SK-N-SH (cell line): ENCODE results near the gene RAPGEF2. TPM values are rescaled to one million over a fixed set of nuclear protein-coding genes. Genes with fewer than 3 reads are reported as not detected.

ENCODE experiments used
- CTCF ChIA-PET: fragments of 300-600, 350-600 bp; formaldehyde crosslinking; extraction: SDS; loops from one replicate; lab custom pipeline; 2021; lab: Yijun Ruan, JAX
- POLR2A ChIA-PET: fragments of 350-600 bp; sonication (Branson Sonifier 250); formaldehyde crosslinking; extraction: SDS; loops from one replicate; lab custom pipeline; 2020; ENCODE audit warnings: antibody characterized with exemption, inconsistent platforms; lab: Yijun Ruan, JAX
- DNase-seq: peaks from one replicate; pipeline ENCODE4 v3.0.0; 2012
- H2AFZ ChIP-seq: fragments of 200-600 bp; sonication (generic); 2 replicates; pipeline ENCODE4 v1.8.1; 2016; ENCODE audit warnings: antibody characterized with exemption, mild to moderate bottlenecking, low read depth
- H3F3A ChIP-seq: fragments of 200-600 bp; sonication (generic); replicated peaks from 2 replicates; pipeline ENCODE3; 2016; ENCODE audit warnings: antibody characterized with exemption, mild to moderate bottlenecking; ENCODE audit not compliant: insufficient read depth
- H3K27ac ChIP-seq, 2 experiments: fragments of 200-500 bp in 1 of 2; fragments of 200-600 bp in 1 of 2; sonication (Bioruptor generic) in 1 of 2; sonication (generic), shearing (Covaris generic) in 1 of 2; 2 replicates each; pipeline versions ENCODE4 v1.5.1 to v1.6.1; 2014 to 2016; ENCODE audit warnings: low read depth in 2 of 2, inconsistent platforms in 1 of 2, low read length in 1 of 2, mild to moderate bottlenecking in 1 of 2, mixed read lengths in 1 of 2
- H3K27me3 ChIP-seq: fragments of 200-600 bp; sonication (generic), shearing (Covaris generic); 2 replicates; pipeline ENCODE4 v1.6.1; 2016; ENCODE audit warnings: mixed run types; ENCODE audit not compliant: insufficient read depth
- H3K36me3 ChIP-seq, 2 experiments: fragments of 200-500 bp in 1 of 2; fragments of 200-600 bp in 1 of 2; sonication (Bioruptor generic) in 1 of 2; sonication (generic) in 1 of 2; replicated peaks in 1 of 2; 2 replicates each; pipeline versions ENCODE3 to v1.5.1; 2014 to 2016; ENCODE audit warnings: low read length in 1 of 2, mild to moderate bottlenecking in 1 of 2; ENCODE audit not compliant: insufficient read depth in 2 of 2, control insufficient read depth in 1 of 2
- H3K4me1 ChIP-seq, 2 experiments: fragments of 200-500 bp in 1 of 2; fragments of 200-600 bp in 1 of 2; sonication (Bioruptor generic) in 1 of 2; sonication (generic), shearing (Covaris generic) in 1 of 2; 2 replicates each; pipeline versions ENCODE4 v1.5.1 to v1.6.1; 2014 to 2016; ENCODE audit warnings: low read depth in 1 of 2, low read length in 1 of 2, mixed run types in 1 of 2; ENCODE audit not compliant: insufficient read depth in 2 of 2, control insufficient read depth in 1 of 2
- H3K4me2 ChIP-seq: fragments of 200-600 bp; sonication (generic), shearing (Covaris generic); 2 replicates; pipeline ENCODE4 v1.6.1; 2017; ENCODE audit warnings: mixed run types
- H3K4me3 ChIP-seq, 2 experiments: fragments of 200-500 bp in 1 of 2; fragments of 200-600 bp in 1 of 2; sonication (Bioruptor generic) in 1 of 2; sonication (generic), shearing (Covaris generic) in 1 of 2; 2 replicates each; pipeline versions ENCODE4 v1.5.1 to v1.8.1; 2014 to 2016; ENCODE audit warnings: low read depth in 2 of 2, inconsistent platforms in 1 of 2, low read length in 1 of 2, mild to moderate bottlenecking in 1 of 2, mixed read lengths in 1 of 2, moderate library complexity in 1 of 2
- H3K79me2 ChIP-seq: fragments of 200-600 bp; sonication (generic); 2 replicates; pipeline ENCODE4 v1.8.1; 2017; ENCODE audit warnings: mild to moderate bottlenecking; ENCODE audit not compliant: insufficient read depth
- H3K9ac ChIP-seq: fragments of 200-600 bp; sonication (generic); 2 replicates; pipeline ENCODE4 v1.6.1; 2017; ENCODE audit warnings: mixed run types
- H3K9me2 ChIP-seq: fragments of 200-600 bp; sonication (generic); 2 replicates; pipeline ENCODE4 v1.6.1; 2017; ENCODE audit warnings: mixed run types
- H3K9me3 ChIP-seq: fragments of 200-600 bp; sonication (generic); 2 replicates; pipeline ENCODE4 v1.6.1; 2017; ENCODE audit warnings: mixed run types, mild to moderate bottlenecking, moderate library complexity
- H4K20me1 ChIP-seq: fragments of 200-600 bp; sonication (generic); 2 replicates; pipeline ENCODE4 v1.6.1; 2017; ENCODE audit warnings: mild to moderate bottlenecking, mixed run types; ENCODE audit not compliant: insufficient read depth
- ELF1 ChIP-seq: IDR thresholded peaks from 2 replicates; pipeline ENCODE4 v1.4.0; 2012
- EZH2phosphoT487 ChIP-seq: fragments of 200-600 bp; sonication (generic); IDR thresholded peaks from 2 replicates; pipeline ENCODE4 v1.6.1; 2017; ENCODE audit warnings: low read depth, mixed run types, mild to moderate bottlenecking, antibody characterized with exemption, moderate library complexity, borderline replicate concordance
- FOSL2 ChIP-seq: IDR thresholded peaks from 2 replicates; pipeline ENCODE4 v1.4.0; 2012; ENCODE audit warnings: low read depth, mild to moderate bottlenecking, moderate library complexity, borderline replicate concordance
- FOXJ3 ChIP-seq: sonication (generic); formaldehyde crosslinking; IDR thresholded peaks from 2 replicates; pipeline ENCODE4 v1.5.1; 2020; ENCODE audit warnings: mild to moderate bottlenecking, missing genetic modification reagents
- GABPA ChIP-seq: IDR thresholded peaks from 2 replicates; pipeline ENCODE4 v1.4.0; 2012; ENCODE audit warnings: low read depth, mild to moderate bottlenecking
- GATA2 ChIP-seq: sonication (generic); formaldehyde crosslinking; IDR thresholded peaks from 2 replicates; pipeline ENCODE4 v1.5.0; 2020; ENCODE audit warnings: mild to moderate bottlenecking, missing genetic modification reagents
- JUND ChIP-seq: IDR thresholded peaks from 2 replicates; pipeline ENCODE4 v1.4.0; 2012
- MEF2A ChIP-seq: IDR thresholded peaks from 2 replicates; pipeline ENCODE4 v1.4.0; 2012; ENCODE audit warnings: low read depth, borderline replicate concordance
- NRF1 ChIP-seq: IDR thresholded peaks from 2 replicates; pipeline ENCODE4 v1.6.1; 2012; ENCODE audit warnings: low read depth, mild to moderate bottlenecking, low read length
- SIN3A ChIP-seq: IDR thresholded peaks from 2 replicates; pipeline ENCODE4 v1.6.1; 2012; ENCODE audit warnings: low read depth, mild to moderate bottlenecking, low read length, moderate library complexity, borderline replicate concordance
- TAF1 ChIP-seq: IDR thresholded peaks from 2 replicates; pipeline ENCODE4 v1.6.1; 2012; ENCODE audit warnings: low read depth, mild to moderate bottlenecking, low read length, moderate library complexity, borderline replicate concordance
- TCF12 ChIP-seq: IDR thresholded peaks from 2 replicates; pipeline ENCODE4 v1.4.0; 2012
- TEAD4 ChIP-seq: IDR thresholded peaks from 2 replicates; pipeline ENCODE4 v1.4.0; 2012; ENCODE audit warnings: mild to moderate bottlenecking, borderline replicate concordance; ENCODE audit not compliant: insufficient read depth
- YY1 ChIP-seq: IDR thresholded peaks from 2 replicates; pipeline ENCODE4 v1.4.0; 2012; ENCODE audit warnings: low read depth, mild to moderate bottlenecking
- polyA plus RNA-seq, 3 experiments: library from polyadenylated mRNA; depleted of rRNA; stranded (reverse); fragments of >200 nt; gene quantifications; 2 replicates each; pipeline ENCODE4 v1.2.3, GENCODE V29; 2012
- TF ChIP-seq, protein P1 (sequence below): fragments of 200-600 bp; sonication (generic); IDR thresholded peaks from 2 replicates; pipeline ENCODE4 v1.6.1; 2017; ENCODE audit warnings: antibody characterized with exemption, mild to moderate bottlenecking, moderate library complexity
- TF ChIP-seq, protein P2 (sequence below): IDR thresholded peaks from 2 replicates; pipeline ENCODE4 v1.4.0; 2012; ENCODE audit warnings: low read depth, borderline replicate concordance
- TF ChIP-seq, protein P3 (sequence below): fragments of 150-350 bp; IDR thresholded peaks from 2 replicates; pipeline ENCODE4 v1.6.1; 2016; ENCODE audit warnings: mild to moderate bottlenecking, low read depth, low read length

RAPGEF2 gene
- polyA plus RNA-seq, 1 of the 3 experiments (the other 2 are of a cell fraction), result 19.2 TPM

DNA sequence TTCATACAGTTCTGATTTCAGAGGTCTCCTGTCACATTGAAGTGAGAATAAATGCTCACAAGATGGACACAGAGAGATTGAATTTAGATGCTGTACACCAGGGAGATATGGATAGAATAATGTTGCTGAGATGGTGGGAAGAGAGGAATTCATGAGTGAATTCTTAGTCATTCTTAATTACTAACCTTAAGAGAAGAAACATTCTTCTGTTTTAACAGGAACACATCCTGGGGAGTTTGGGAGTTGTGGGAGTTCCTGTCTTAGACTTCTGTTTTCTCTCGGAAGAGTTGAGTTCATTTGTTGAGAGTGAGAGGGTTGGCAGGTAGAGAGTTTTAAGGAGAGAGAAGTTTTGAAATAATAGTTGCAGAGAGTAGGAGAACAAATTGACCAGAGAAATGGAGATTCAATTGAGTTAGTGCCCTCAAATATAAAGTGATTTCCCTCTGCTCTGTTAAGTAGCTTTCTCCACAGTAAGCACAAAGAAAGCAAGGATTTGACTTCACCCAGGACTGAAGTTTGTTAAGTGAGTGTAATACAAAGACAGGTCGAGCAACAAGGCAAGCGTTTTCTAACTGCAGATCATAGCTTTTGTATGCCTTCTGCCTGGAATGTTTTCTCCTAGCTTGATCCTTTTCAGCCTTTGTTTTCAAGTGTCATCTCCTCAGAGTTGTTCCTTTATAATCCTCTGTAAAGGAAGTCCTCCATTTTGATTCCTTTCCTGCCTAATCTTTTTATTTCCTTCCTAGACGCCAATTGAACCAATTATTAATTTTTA, 205.9 kb downstream of the RAPGEF2 start (continued):
- TF ChIP-seq TEAD4 (no peak), TCF12 (0 out of 2 replicates have a peak, but pooled peaks have one; percentile 8), EZH2phosphoT487 (no peak), MEF2A (no peak), ELF1 (no peak), SIN3A (no peak), FOXJ3 (CRISPR knock-in tag) (no peak), GATA2 (no peak), YY1 (no peak), JUND (no peak; the same call in 1 of the 2 replicates)

DNA sequence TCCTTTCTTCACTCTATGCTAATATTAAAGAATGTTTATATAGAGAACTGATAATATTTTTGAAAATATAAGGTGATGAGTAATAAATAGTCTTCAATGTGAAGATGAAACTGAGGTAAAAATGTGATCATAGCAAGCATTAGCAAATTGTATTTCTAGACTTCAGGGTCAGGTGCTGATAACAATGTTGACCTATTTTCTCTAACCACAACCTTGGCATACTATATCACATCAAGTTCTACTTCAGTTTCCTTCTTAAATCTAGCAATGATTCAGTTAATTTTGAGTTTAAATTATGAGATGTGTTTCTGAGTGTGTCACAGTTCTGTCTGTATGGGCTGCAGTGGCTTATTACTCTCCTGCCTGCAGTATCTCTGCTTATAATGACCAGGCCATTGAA, 209.4 kb downstream of the RAPGEF2 start:
- H3F3A ChIP-seq, result peaks cover 17% of the 10 kb centered on the region
- H3K4me2 ChIP-seq, result no peak overlapping the region
- no peaks in the 10 kb centered on the region for H3K9me3 ChIP-seq
- no peak overlapping the region for H3K27ac ChIP-seq
- POLR2A ChIA-PET, result no interaction called here
- H3K27me3 ChIP-seq, result no peaks in the 10 kb centered on the region
- TF ChIP-seq, protein P1, sequence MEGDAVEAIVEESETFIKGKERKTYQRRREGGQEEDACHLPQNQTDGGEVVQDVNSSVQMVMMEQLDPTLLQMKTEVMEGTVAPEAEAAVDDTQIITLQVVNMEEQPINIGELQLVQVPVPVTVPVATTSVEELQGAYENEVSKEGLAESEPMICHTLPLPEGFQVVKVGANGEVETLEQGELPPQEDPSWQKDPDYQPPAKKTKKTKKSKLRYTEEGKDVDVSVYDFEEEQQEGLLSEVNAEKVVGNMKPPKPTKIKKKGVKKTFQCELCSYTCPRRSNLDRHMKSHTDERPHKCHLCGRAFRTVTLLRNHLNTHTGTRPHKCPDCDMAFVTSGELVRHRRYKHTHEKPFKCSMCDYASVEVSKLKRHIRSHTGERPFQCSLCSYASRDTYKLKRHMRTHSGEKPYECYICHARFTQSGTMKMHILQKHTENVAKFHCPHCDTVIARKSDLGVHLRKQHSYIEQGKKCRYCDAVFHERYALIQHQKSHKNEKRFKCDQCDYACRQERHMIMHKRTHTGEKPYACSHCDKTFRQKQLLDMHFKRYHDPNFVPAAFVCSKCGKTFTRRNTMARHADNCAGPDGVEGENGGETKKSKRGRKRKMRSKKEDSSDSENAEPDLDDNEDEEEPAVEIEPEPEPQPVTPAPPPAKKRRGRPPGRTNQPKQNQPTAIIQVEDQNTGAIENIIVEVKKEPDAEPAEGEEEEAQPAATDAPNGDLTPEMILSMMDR, result no peak
- TF ChIP-seq GABPA (no peak), NRF1 (no peak), FOSL2 (no peak), JUND (no peak), TAF1 (no peak)
- TF ChIP-seq, protein P2, sequence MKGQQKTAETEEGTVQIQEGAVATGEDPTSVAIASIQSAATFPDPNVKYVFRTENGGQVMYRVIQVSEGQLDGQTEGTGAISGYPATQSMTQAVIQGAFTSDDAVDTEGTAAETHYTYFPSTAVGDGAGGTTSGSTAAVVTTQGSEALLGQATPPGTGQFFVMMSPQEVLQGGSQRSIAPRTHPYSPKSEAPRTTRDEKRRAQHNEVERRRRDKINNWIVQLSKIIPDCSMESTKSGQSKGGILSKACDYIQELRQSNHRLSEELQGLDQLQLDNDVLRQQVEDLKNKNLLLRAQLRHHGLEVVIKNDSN, result no peak
- TF ChIP-seq, protein P3, sequence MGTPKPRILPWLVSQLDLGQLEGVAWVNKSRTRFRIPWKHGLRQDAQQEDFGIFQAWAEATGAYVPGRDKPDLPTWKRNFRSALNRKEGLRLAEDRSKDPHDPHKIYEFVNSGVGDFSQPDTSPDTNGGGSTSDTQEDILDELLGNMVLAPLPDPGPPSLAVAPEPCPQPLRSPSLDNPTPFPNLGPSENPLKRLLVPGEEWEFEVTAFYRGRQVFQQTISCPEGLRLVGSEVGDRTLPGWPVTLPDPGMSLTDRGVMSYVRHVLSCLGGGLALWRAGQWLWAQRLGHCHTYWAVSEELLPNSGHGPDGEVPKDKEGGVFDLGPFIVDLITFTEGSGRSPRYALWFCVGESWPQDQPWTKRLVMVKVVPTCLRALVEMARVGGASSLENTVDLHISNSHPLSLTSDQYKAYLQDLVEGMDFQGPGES, result no peak
- H3K9ac ChIP-seq, result no peak overlapping the region
- peaks cover 3 to 17% of the 10 kb centered on the region in 2 experiments; a peak in 3 of 4 replicates for H3K4me1 ChIP-seq
- CTCF ChIA-PET, result no interaction called here
- H3K9me2 ChIP-seq, result no peaks in the 10 kb centered on the region; the same call in 1 of the 2 replicates
- DNase-seq, result no peak
- no peak overlapping the region for H3K4me3 ChIP-seq
- peaks cover 14% of the 10 kb centered on the region for H3K79me2 ChIP-seq
- H3K36me3 ChIP-seq, result peaks cover 7 to 11% of the 10 kb centered on the region in 2 experiments
- no peaks in the 10 kb centered on the region for H4K20me1 ChIP-seq
- H2AFZ ChIP-seq, result no peak overlapping the region
